GM21423 (cell line): ENCODE data around the gene LRRC10.
"Not testable (repeated sequence)": the region's sequence is repeated elsewhere in the genome, so short reads cannot be mapped to it uniquely, and the experiment has no call there.

Source experiments
- ATAC-seq: cut with Tn5 transposase; IDR thresholded peaks from one replicate; pipeline ENCODE4 v1.9.1; 2021; ENCODE audit warnings: mild to moderate bottlenecking, moderate library complexity; ENCODE audit not compliant: unreplicated experiment

The LRRC10 gene

DNA sequence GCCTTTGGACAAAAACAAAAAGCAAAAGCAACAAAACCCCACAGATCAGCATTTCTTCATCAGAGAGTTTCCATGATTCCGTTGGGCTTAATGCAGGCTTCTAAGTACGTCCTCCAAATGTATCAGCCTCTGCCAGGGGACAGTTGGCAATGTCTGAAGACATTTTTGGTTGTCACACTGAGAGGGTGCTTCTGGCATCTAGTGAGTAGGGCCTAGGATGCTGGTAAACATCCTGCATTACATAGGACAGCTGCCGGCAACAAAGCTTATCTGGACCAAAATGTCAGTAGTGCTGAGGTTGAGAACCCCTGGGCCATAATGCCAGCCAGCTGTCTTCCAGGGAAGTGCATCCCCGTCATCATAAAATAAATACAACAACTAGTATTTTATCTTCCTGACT lies 9.4 kb upstream of the LRRC10 start:
- ATAC-seq: no peak

DNA sequence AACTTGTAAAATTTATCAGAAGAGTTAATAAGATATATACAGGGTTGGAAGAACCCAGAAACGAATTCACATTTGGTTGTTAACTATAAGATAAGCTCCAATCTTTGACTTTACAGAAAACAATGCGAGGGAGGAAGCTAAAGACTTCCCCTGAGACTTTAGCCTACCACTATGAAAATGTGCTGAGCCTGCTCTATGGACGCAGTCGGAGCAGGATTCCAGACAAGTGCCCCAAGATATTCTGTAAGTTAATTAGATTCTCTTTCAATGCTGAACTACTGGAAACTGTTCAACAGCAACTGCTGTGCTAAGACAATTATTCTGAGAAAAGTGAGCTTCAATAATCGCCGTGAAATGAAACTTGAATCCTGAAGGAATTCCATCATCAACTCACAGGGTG lies 8.3 kb upstream of the LRRC10 start:
- ATAC-seq: no peak

DNA sequence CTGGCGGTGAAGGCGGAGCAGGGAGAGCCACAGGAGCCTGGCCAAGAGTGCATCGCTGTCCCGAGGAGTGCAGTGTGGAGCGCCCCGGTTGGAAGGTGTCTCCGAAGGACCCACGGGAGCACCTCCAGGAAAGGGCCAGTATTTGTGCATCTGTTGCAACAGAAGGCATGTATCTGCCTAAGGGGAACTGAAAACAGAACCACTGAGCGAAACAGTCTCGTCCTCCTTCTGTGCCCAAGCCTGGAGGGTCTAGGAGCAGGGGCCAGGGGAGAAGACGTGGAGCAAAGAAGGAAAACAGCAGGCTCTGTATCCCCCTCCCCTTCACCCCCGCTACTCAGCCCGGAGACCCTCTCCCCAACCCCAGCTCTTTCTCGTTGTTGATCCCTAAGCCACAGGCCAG lies 5.3 kb upstream of the LRRC10 start:
- ATAC-seq: no peak

DNA sequence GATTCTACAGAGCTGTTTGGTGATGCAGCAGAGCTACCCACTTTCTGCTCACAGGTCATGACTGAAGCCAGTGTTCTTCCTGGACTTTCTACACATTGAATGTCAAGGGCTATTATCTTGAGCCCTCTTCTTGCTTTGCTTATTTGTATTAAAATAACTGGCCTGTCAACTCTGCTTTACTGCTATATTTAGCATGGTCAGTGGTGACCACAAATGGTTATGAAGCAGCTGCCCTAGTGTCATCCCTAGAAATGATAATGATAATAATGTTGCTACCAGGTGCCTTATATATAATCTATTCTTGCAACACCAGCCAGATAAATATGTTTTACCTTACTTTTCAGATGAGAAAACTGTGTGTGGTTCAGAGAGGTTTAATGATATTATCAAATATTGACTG lies 2.6 kb upstream of the LRRC10 start:
- ATAC-seq: no peak

DNA sequence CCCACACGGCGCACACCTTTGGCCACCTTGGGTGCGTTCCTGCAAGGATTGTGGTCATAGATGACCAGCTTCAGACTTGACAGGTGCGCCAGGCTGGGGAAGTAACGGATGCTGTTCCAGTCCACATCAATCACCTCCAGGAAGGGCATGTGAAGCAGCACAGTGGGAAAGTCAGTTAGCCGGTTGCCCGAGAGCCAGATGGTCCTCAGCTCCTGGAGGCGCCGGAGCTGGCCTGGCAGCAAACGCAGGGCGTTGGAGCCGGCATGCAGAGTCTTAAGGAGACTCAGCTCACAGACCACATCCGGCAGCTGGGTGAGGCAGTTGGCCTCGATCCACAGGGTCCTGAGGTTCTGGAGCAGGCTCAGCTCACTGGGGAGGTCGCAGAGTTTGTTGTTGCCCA lies 581 bp downstream of the LRRC10 start:
- ATAC-seq: no peak

DNA sequence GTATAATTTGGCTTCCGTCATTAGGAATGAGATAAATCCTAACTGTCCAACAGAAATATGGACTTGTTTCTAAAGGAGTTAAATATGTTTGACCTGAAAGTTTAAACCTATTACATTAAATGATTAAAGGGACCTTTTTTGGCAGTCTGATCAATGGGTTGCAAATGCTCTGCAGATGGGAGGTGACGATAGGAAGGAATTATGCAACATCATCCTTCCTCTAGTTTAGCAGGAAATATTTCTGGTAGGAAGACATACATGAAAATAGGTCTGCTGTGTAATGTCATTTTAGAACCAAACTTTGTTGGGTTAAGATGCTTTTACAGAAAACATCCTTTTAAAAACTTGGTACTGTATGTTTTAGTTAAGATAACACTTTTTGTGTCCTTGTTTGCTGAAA lies 2.6 kb downstream of the LRRC10 start:
- no peak for ATAC-seq

DNA sequence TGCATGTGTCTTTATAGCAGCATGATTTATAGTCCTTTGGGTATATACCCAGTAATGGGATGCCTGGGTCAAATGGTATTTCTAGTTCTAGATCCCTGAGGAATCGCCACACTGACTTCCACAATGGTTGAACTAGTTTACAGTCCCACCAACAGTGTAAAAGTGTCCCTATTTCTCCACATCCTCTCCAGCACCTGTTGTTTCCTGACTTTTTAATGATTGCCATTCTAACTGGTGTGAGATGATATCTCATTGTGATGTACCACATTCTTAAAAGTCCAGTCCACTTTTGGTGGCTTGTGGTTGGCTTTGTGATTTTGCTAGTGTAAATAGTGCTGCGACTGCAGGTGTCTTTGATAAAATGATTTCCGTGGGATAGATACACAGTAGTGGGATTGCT lies 6.4 kb downstream of the LRRC10 start:
- not testable (repeated sequence) for ATAC-seq

DNA sequence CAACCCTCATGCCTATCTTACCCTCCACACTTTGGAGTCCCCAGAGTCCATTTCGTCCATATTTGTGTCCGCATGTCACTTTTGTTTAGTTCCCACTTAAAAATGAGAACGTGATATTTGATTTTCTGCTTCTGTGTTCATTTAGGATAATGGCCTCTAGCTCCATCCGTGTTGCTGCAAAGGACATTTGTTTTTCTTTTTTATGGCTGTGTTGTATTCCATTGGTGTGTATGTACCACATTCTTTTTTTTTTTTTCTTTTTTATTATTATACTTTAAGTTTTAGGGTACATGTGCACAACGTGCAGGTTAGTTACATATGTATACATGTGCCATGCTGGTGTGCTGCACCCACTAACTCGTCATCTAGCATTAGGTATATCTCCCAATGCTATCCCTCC lies 7.2 kb downstream of the LRRC10 start:
- ATAC-seq: not testable (repeated sequence)

DNA sequence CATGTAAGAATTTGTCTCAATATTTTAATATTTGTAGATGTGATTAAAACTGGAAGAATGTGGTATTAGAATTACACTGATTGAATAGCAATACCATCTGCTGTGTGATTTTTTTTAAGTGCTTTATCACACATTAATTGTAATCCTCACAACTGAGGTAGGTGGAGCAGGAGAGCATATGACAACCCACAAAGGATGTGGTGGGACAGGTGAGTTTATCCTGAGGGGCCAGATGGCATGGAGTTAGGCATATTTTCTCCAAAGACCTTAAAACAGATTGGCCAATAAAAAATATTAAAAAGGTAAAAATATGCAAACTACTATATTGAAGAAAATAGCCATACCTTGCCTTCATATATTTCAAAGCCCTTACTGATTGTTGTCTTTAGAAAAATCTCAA lies 7.8 kb downstream of the LRRC10 start:
- ATAC-seq: no peak

DNA sequence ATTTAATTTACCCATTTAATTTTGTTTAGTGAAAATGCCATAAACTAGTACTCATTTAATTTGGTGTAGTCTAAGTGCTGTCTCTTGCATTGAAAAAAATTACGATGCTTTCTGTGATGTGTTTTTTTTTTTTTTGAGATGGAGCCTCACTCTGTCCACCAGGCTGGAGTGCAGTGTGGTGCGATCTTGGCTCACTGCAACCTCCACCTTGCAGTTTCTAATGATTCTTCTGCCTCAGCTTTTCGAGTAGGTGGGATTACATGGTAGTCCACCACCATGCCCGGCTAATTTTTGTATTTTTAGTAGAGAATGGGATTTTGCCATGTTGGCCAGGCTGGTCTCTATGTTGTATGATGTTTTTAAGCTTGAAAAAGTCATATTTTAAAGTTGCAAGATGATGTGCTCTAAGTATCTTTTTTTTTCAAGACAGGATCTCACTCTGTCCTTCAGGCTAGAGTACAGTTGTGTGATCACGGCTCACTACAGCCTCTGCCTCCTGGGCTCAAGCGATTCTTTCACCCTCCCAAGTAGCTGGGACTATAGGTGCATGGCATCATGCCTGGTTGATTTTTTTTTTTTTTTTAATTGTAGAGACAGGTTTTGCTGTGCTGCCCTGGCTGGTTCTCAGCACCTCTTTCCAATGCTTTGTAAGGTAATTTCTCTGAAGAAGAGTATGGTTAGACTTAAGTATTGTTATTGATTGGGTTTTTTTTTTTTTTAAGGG lies 8.6 kb downstream of the LRRC10 start:
- ATAC-seq: no peak

DNA sequence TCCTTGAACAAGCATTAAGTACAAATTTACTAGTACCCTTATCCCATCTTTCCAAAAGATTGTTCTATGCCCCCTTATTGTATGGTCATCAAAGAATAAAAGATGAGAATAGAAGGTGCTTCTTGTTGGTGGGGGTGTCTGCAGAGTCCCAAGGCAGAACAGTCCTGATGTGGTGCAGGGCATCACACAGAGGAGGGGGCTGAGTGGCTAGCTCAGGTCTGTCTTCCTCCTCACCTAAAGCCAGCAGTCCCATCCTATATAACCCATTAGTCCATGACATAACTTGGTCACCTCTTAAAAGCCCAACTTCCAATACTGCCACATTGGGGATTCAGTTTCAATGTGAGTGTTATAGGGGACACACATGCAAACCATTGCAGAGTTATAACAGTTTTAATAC lies 9.9 kb downstream of the LRRC10 start:
- no peak for ATAC-seq

DNA sequence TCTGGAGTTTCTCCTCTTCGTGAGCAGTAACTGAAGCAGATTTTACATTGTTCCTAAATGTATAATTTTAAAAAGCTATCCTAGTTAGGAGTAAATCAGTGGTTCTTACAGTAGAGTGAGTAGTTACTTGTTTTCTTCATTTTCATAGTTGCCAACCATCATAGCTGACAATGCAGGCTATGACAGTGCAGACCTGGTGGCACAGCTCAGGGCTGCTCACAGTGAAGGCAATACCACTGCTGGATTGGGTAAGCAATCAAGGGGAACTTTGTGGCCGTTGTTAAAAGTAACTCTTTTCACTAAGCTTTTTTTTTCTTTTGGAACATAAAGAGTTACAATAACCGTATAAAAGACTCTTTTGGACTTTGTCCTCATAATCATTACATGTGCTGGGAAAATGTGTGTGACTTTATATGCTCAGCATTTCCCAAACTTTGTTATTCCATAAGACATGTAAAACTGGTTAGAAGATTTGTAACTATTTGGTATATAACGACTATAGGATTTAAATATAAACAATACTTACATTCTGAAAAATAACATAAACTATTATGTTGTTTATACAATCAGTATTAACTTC lies 12.4 kb downstream of the LRRC10 start:
- no peak for ATAC-seq

DNA sequence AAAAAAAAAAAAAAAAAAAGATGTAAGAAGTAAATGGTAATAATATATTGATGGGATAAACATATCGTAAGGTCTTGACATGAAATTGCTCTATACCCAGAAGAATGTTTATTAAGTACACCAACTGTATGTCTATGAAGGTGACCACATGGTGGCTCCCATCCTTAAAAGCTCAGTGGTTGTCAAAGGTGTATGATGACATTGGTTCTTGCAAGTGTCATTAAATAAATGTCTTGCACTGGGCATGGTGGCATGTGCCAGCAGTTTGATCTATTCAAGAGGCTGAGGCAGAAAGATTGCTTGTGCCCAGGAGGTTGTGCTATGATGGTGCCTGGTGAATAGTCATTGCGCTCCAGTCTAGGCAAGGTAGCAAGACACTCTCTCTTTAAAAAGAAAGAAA lies 15.0 kb downstream of the LRRC10 start:
- ATAC-seq: no peak

DNA sequence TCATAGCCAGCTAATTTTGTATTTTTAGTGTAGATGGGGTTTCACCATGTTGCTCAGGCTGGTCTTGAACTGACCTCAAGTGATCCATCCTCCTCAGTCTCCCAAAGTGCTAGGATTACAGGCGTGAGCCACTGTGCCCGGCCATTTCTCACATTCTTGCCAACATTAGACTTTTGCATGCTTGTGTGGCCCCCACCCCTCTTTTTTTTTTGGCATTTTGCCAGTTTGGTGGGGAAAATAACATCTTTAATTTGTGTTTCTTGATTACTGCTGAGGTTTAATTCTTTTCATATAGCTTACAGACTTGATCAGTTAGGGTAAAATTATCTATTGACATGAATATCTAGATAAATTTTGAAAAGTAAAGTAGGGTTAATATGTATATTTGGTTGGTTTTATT lies 21.6 kb downstream of the LRRC10 start:
- no peak for ATAC-seq

DNA sequence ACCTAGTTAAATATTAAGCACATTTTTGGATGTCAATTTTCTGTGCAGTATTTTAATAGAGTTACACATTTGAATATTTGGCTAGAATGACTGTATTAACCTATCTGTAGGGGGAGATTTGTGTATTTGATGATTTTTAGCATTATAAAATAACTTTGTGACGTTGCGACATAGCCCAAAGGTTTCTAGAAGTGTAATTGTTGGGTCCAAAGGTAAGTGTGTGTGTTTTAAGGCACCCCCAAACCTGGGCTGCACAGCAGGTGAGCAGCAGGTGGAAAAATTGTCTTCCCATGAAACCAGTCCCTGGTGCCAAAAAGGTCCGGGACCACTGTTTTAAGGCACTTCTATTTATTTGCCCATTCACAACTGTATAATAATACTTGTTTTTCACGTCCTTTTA lies 22.2 kb downstream of the LRRC10 start:
- no peak for ATAC-seq

DNA sequence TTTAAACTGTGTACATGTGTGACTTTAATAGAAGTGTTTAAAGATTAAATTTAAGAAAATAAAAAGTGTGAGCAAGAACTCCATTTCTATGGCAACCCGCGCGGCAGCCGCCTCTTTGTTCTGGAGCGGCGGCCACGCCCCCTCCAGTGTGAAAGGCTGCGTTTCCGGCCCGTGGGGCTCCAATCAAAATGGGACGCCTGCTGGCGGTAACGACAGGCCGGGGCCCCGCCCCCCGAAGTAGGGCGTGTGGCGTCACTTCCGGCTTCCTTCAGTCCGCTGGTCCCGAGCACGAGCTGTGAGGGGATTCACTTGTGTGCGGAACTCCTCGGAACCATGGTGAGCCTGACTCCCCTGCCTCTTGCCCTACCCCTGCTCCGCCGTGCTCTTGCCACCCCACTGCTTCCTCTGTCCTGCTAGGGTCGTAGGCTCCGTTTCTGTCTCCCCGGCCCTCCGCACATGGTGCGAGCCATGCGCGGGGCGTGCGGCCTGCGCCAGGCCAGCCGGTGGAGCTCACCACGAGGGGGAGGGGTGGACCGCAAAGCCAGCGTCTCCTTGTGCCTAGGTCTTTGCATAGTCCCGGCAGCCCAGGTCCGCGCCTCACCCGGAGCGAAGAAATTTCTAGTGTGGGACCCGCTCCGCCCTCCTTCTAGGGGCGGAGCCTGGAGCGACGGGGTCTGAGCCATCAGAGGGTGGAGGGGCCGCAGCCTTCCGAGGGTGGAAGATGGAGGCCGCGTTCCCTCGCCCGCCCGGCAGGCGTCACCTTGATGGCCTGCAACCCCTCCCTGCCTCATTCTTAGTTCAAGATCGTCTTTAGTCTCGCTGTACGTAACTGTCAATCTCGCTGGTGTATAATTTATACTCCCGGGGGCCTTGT lies 25.3 kb downstream of the LRRC10 start, which contains the start of gene CCT2:
CCT2 (plus strand) TSS at position 271 of the 874 bp plus-strand sequence; CDS start at position 334, 63 bp downstream.
- ATAC-seq: peak; percentile 97

DNA sequence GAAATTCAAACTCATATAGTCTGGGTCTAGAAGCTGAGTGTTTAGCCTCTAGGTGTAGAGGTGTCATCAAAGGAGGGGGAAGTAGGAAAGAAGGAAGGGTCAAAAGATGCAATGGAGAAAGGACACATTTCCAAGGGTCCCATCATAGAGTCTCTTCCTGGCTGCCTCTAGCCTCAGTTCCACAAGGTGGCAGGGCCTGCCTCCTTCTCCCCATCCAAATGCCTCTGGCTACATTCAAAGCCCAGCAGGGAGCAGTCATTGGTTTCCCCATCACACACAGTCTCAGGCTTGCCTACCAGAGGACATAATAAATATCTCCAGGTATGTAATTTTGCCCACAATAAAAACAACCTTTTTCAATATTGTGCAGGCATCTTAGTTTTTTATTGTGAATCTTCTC lies 27.5 kb downstream of the LRRC10 start:
- ATAC-seq: no peak

DNA sequence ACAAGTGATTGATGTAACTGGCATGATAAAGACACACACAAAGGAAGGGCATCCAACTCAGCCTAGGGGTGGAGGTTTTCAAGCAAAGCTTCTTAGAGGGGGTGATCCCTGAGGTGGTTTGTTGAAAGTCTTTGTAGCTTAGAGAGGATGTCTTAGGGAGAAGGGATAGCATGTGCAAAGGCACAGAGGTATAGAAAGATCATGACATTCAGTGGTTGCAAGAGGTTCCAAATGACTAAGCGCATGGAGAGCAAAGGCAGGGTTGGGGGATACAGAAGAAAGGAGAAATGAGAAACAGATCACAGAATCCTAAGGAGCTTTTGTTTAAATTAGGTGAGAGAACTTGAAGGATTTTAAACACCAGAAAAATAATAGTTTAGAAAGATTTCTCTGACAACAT lies 30.6 kb downstream of the LRRC10 start:
- no peak for ATAC-seq

DNA sequence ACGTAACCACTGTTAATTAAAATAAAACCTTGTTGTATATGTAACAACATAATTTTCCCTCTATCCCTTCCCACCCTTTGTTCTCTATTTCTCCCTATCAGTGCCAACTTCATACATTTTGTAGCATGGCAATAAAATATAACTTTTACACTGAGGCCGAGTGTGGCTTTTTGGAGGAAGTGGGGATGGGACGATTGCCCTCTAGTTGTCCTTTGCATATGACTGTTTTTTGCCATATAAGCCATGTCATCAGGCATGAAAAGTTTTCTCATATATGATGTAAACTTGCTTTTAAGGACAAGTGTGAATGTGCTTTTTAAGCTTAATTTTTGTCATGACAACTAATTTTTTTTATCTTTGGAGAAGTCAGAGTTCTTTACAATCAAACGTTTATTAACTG lies 31.7 kb downstream of the LRRC10 start:
- no peak for ATAC-seq

DNA sequence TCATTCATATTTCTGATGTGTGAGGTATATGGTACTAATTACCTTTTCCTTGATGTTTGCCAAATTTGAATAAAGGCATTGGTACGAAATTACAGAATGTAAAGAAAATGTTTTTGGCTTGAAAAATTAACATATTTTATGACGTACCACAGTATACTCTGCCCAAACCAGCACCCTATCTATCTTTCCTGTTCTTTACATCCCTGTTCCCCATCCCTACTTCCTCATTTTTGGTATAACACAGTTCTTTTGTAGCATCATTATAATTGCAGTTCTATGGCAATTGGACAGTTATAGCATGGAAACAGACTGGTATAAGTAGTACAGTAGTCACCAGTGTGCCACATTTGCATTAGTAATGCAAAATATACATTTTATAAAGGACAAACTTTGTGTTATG lies 32.4 kb downstream of the LRRC10 start:
- ATAC-seq: no peak

DNA sequence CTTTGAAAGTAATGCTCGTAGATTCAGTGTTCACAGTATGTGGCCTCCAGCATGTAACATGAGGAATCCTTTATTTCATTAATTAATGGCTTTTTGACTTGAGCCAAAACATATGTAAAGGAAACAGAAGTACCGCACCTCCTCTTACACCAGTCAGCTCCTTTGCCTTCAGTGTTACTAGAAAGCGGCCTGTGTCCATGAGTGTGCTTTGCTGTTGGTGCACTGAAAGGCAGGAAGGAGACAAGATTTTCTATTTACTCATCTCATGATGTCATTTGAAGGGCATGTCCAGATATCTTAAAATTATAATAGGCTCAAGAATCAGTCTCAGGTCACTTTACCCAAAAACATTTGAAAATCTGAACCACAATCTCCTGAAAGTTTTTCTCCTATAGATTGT lies 35.4 kb downstream of the LRRC10 start:
- ATAC-seq: no peak
